Esophagus muscularis mucosa (tissue), 4 donors: ENCODE measurements around the gene EXOC6B.

ENCODE experiments used
- EP300 ChIP-seq: sonication (generic); formaldehyde crosslinking; IDR thresholded peaks from one replicate; pipeline ENCODE4 v1.6.1; 2017; ENCODE audit warnings: antibody characterized with exemption
- POLR2A ChIP-seq: fragments of 450-650 bp; IDR thresholded peaks from one replicate; pipeline ENCODE4 v1.6.1; 2017; ENCODE audit warnings: antibody characterized with exemption, moderate library complexity, mild to moderate bottlenecking, low read depth
- POLR2AphosphoS5 ChIP-seq, 2 donors: sonication (generic); formaldehyde crosslinking; IDR thresholded peaks; one replicate each; pipeline ENCODE4 v1.6.1; 2017; ENCODE audit warnings: antibody characterized with exemption in 2 of 2
- TF ChIP-seq, protein P1 (sequence below), 3 experiments: fragments of 200-600 bp in 2 of 3; fragments of 450-650 bp in 1 of 3; sonication (generic) in 2 of 3; IDR thresholded peaks; one replicate each; pipeline ENCODE4 v1.5.1; 2017 to 2019; ENCODE audit warnings: antibody characterized with exemption in 3 of 3, mild to moderate bottlenecking in 2 of 3, moderate library complexity in 1 of 3

DNA sequence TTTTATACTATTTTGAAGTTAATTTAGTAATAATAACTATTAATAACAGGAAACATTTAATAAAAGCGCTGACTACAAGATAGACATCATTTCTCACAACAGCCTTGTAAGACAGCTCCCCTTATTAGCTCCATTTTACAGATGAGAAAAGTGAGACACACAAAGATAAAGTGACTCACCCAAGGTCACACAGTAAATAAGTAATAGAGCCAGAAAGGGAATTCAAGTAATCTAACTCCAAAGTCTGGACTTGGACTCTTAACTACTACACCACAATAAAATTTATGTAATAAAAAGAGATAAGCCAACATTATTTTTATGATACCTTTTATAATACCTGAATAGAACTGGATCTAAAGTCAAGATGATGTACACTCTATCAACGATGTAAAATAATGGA, 25.3 kb downstream of the EXOC6B start:
- TF ChIP-seq POLR2A (no peak), POLR2AphosphoS5 (IDR thresholded peaks at IDR 0.05) (no peak), EP300 (no peak)
- TF ChIP-seq, protein P1, sequence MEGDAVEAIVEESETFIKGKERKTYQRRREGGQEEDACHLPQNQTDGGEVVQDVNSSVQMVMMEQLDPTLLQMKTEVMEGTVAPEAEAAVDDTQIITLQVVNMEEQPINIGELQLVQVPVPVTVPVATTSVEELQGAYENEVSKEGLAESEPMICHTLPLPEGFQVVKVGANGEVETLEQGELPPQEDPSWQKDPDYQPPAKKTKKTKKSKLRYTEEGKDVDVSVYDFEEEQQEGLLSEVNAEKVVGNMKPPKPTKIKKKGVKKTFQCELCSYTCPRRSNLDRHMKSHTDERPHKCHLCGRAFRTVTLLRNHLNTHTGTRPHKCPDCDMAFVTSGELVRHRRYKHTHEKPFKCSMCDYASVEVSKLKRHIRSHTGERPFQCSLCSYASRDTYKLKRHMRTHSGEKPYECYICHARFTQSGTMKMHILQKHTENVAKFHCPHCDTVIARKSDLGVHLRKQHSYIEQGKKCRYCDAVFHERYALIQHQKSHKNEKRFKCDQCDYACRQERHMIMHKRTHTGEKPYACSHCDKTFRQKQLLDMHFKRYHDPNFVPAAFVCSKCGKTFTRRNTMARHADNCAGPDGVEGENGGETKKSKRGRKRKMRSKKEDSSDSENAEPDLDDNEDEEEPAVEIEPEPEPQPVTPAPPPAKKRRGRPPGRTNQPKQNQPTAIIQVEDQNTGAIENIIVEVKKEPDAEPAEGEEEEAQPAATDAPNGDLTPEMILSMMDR (IDR thresholded peaks at IDR 0.05): no peak
